CD14-positive monocyte (primary cell): Measurements from ENCODE around the gene NTM. TPM values are rescaled to one million over a fixed set of nuclear protein-coding genes. Genes with fewer than 3 reads are reported as not detected.

ENCODE experiments used
- DNase-seq, 3 donors: peaks; one replicate each; pipeline ENCODE4 v3.0.0-alpha.2; 2011 to 2022
- H2AFZ ChIP-seq: 2 replicates; pipeline ENCODE4 v1.6.0; 2012; ENCODE audit warnings: mild to moderate bottlenecking, low read depth, low read length, inconsistent platforms; ENCODE audit not compliant: insufficient read depth, poor library complexity, severe bottlenecking
- H3K27ac ChIP-seq, 2 donors: 1 replicate in 1 of 2; 2 replicates in 1 of 2; pipeline ENCODE4 v1.5.1; 2012 to 2013; ENCODE audit warnings: low read length in 2 of 2, control low read depth in 1 of 2, inconsistent platforms in 1 of 2, low read depth in 1 of 2, mild to moderate bottlenecking in 1 of 2
- H3K27me3 ChIP-seq, 2 donors: one replicate each; pipeline versions ENCODE4 v1.6.0 to v1.6.1; 2011 to 2013; ENCODE audit warnings: low read length in 2 of 2; ENCODE audit not compliant: control insufficient read depth in 2 of 2, insufficient read depth in 2 of 2
- H3K36me3 ChIP-seq, 2 donors: replicated peaks in 1 of 2; 1 replicate in 1 of 2; 2 replicates in 1 of 2; pipeline versions ENCODE4 v1.5.1 to v1.6.1; 2012 to 2013; ENCODE audit warnings: low read length in 2 of 2, control low read depth in 1 of 2, inconsistent platforms in 1 of 2, mild to moderate bottlenecking in 1 of 2; ENCODE audit not compliant: insufficient read depth in 2 of 2, control insufficient read depth in 1 of 2
- H3K4me1 ChIP-seq, 2 donors: 1 replicate in 1 of 2; 2 replicates in 1 of 2; pipeline versions ENCODE4 v1.5.1 to v1.6.1; 2012 to 2013; ENCODE audit warnings: low read length in 2 of 2, control low read depth in 1 of 2, inconsistent platforms in 1 of 2, mild to moderate bottlenecking in 1 of 2, moderate library complexity in 1 of 2; ENCODE audit not compliant: insufficient read depth in 2 of 2, control insufficient read depth in 1 of 2
- H3K4me2 ChIP-seq: replicated peaks from 2 replicates; pipeline ENCODE3; 2012; ENCODE audit warnings: low read length, moderate library complexity, mild to moderate bottlenecking; ENCODE audit not compliant: poor library complexity, severe bottlenecking; ENCODE audit errors: extremely low read depth
- H3K4me3 ChIP-seq, 3 experiments: fragments of 200-600 bp in 1 of 3; sonication (generic) in 1 of 3; replicated peaks in 1 of 3; 1 replicate in 2 of 3; 2 replicates in 1 of 3; pipeline ENCODE4 v1.5.1; 2011 to 2013; ENCODE audit warnings: low read length in 3 of 3, mild to moderate bottlenecking in 3 of 3, control low read depth in 2 of 3, low read depth in 2 of 3, inconsistent platforms in 1 of 3, moderate library complexity in 1 of 3
- H3K79me2 ChIP-seq: 2 replicates; pipeline ENCODE4 v1.6.0; 2012; ENCODE audit warnings: mild to moderate bottlenecking, control low read depth, inconsistent platforms, low read length, moderate library complexity; ENCODE audit not compliant: insufficient read depth
- H3K9ac ChIP-seq: 2 replicates; pipeline ENCODE4 v1.6.0; 2017; ENCODE audit warnings: low read length, mild to moderate bottlenecking; ENCODE audit not compliant: insufficient read depth, poor library complexity, severe bottlenecking
- H3K9me3 ChIP-seq, 2 donors: replicated peaks in 1 of 2; 1 replicate in 1 of 2; 2 replicates in 1 of 2; pipeline versions ENCODE4 v1.5.1 to v1.6.1; 2012 to 2013; ENCODE audit warnings: low read length in 2 of 2, control low read depth in 1 of 2; ENCODE audit not compliant: control insufficient read depth in 1 of 2, insufficient read depth in 1 of 2
- H4K20me1 ChIP-seq: 2 replicates; pipeline ENCODE4 v1.6.0; 2012; ENCODE audit warnings: mild to moderate bottlenecking, low read length, control low read depth, moderate library complexity; ENCODE audit not compliant: insufficient read depth
- H3K27ac Mint-ChIP-seq, 7 donors: one replicate each; pipeline ENCODE4 v1.8.0; 2020; ENCODE audit warnings: mild to moderate bottlenecking in 7 of 7, mixed read lengths in 7 of 7, moderate library complexity in 6 of 7, inconsistent platforms in 2 of 7
- H3K27me3 Mint-ChIP-seq, 3 donors: one replicate each; pipeline ENCODE4 v1.8.0; 2021 to 2022; ENCODE audit warnings: low read depth in 3 of 3, mild to moderate bottlenecking in 3 of 3, mixed read lengths in 3 of 3, moderate library complexity in 3 of 3, inconsistent platforms in 1 of 3
- H3K36me3 Mint-ChIP-seq, 2 donors: one replicate each; pipeline ENCODE4 v1.8.0; 2020; ENCODE audit warnings: mixed read lengths in 2 of 2, inconsistent platforms in 1 of 2, mild to moderate bottlenecking in 1 of 2
- H3K4me1 Mint-ChIP-seq: one replicate; pipeline ENCODE4 v1.8.0; 2020; ENCODE audit warnings: mild to moderate bottlenecking, mixed read lengths
- H3K4me3 Mint-ChIP-seq, 2 donors: one replicate each; pipeline ENCODE4 v1.8.0; 2020; ENCODE audit warnings: mild to moderate bottlenecking in 2 of 2, mixed read lengths in 2 of 2, moderate library complexity in 1 of 2
- H3K9me3 Mint-ChIP-seq, 7 donors: one replicate each; pipeline ENCODE4 v1.8.0; 2020 to 2022; ENCODE audit warnings: mixed read lengths in 7 of 7, mild to moderate bottlenecking in 6 of 7, moderate library complexity in 6 of 7, inconsistent platforms in 2 of 7
- WGBS: methylation state at CpG from one replicate; pipeline ENCODE4 v1.1.5; 2013; ENCODE audit warnings: missing lambda C conversion rate; ENCODE audit not compliant: insufficient coverage; 5-methylcytosine and 5-hydroxymethylcytosine counted together
- intact Hi-C, 2 donors: fragments of 100-400 bp; cut with micrococcal nuclease; formaldehyde crosslinking; loops; one replicate each; pipeline versions ENCODE4 v1.15.0 to v1.15.1; 2023
- polyA plus RNA-seq, 3 donors: library from polyadenylated mRNA; depleted of rRNA in 1 of 3; unstranded in 2 of 3; stranded (reverse) in 1 of 3; fragments of 300-500 nt in 2 of 3; fragments of >200 nt in 1 of 3; fragmentation: Illumina TruSeq in 2 of 3; gene quantifications; 1 replicate in 2 of 3; 2 replicates in 1 of 3; pipeline ENCODE4 v1.2.3, GENCODE V29; 2012 to 2021
- TF ChIP-seq, protein P1 (sequence below): fragments of 200-600 bp; IDR thresholded peaks from one replicate; pipeline ENCODE4 v1.8.0; 2022; ENCODE audit warnings: antibody characterized with exemption, mild to moderate bottlenecking

Gene NTM
- polyA plus RNA-seq, 3 donors = not detected

DNA sequence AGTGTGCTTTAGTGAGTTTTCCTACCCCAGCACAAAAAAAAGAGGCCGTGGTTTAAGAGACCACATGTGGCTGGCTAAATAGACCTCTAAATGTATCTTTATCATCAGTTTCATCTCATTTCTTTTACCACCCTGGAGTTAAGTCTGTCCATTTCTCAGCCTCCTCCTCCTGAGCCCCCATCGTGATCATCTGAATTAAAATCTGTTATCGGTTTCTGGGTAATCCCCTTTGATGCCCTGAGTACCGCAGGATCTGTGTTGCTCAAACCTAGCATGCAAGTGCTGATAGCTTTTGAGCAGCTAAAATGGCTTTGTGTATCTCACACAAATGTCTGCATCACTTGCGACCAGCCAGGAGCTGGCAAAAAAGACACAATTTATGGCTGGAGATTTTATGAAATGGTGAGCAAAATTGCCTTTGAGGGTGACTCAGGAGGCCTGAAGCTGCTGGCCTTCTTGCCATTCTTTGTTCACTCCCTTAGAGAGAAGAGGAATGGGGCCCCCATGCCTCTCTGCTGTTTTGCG is 236.5 kb downstream of the NTM start:
- WGBS = 100% methylated on average over 4 of the region's 6 CpGs
- no peak for DNase-seq
- Histone ChIP-seq H3K27ac (no peak overlapping the region), H2AFZ (no peak overlapping the region), H3K4me2 (no peak overlapping the region), H3K27me3 (no peaks in the 10 kb centered on the region), H3K36me3 (no peaks in the 10 kb centered on the region), H3K9ac (no peak overlapping the region), H3K79me2 (no peaks in the 10 kb centered on the region), H3K9me3 (no peaks in the 10 kb centered on the region), H4K20me1 (no peaks in the 10 kb centered on the region), H3K4me3 (no peak overlapping the region), H3K4me1 (no peaks in the 10 kb centered on the region)
- Mint-ChIP-seq H3K4me3 (no peak overlapping the region), H3K36me3 (no peaks in the 10 kb centered on the region), H3K27me3 (peaks cover 3 to 5% (median 5%) of the 10 kb centered on the region in 3 donors), H3K9me3 (peaks cover 0 to 3% (median 0%) of the 10 kb centered on the region in 7 donors), H3K27ac (no peak overlapping the region), H3K4me1 (no peaks in the 10 kb centered on the region)
- TF ChIP-seq, protein P1, sequence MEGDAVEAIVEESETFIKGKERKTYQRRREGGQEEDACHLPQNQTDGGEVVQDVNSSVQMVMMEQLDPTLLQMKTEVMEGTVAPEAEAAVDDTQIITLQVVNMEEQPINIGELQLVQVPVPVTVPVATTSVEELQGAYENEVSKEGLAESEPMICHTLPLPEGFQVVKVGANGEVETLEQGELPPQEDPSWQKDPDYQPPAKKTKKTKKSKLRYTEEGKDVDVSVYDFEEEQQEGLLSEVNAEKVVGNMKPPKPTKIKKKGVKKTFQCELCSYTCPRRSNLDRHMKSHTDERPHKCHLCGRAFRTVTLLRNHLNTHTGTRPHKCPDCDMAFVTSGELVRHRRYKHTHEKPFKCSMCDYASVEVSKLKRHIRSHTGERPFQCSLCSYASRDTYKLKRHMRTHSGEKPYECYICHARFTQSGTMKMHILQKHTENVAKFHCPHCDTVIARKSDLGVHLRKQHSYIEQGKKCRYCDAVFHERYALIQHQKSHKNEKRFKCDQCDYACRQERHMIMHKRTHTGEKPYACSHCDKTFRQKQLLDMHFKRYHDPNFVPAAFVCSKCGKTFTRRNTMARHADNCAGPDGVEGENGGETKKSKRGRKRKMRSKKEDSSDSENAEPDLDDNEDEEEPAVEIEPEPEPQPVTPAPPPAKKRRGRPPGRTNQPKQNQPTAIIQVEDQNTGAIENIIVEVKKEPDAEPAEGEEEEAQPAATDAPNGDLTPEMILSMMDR = no peak
- intact Hi-C loops = no loop called here

DNA sequence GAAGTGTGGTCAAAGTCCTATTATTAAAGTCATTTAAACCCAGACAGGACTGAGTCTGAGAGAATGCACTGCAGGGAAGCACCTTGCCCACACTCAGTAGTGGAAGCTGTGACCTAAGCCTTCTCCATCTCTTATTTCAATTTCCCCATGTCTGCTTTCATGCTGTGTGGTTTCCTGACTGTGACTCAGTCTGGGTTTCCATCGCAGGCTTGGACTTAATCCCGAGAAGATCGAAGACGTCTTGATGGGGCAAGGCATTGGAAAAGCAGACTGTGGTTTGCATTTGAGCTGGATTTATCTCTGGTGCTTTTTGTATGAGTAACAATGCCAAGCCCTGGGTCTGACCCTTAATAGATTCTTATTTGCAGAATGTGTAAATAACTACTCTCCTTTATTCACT is 238.9 kb downstream of the NTM start:
- Histone ChIP-seq H3K9ac (no peak overlapping the region), H3K27ac (no peak overlapping the region), H4K20me1 (no peaks in the 10 kb centered on the region), H3K4me3 (no peak overlapping the region), H3K36me3 (no peaks in the 10 kb centered on the region), H3K4me2 (no peak overlapping the region), H3K79me2 (no peaks in the 10 kb centered on the region), H3K9me3 (no peaks in the 10 kb centered on the region), H3K4me1 (no peaks in the 10 kb centered on the region), H3K27me3 (no peaks in the 10 kb centered on the region), H2AFZ (no peak overlapping the region)
- no peak for DNase-seq
- Mint-ChIP-seq H3K9me3 (peaks cover 0 to 3% (median 0%) of the 10 kb centered on the region in 7 donors), H3K27me3 (peaks cover 1 to 5% (median 3%) of the 10 kb centered on the region in 3 donors), H3K27ac (no peak overlapping the region), H3K36me3 (no peaks in the 10 kb centered on the region), H3K4me3 (no peak overlapping the region), H3K4me1 (no peaks in the 10 kb centered on the region)
- TF ChIP-seq, protein P1 = no peak
- intact Hi-C loops = no loop called here
- WGBS = 47% methylated on average over 3 of the region's 4 CpGs
